Left ventricle myocardium inferior (tissue), 1 donor: ENCODE results near the gene KICS2. TPM values are rescaled to one million over a fixed set of nuclear protein-coding genes. Genes with fewer than 3 reads are reported as not detected.

Experiments used
- DNase-seq: peaks from one replicate; pipeline ENCODE4 v3.0.0-alpha.2; 2020
- H3K27ac ChIP-seq: fragments of 200-600 bp; replicated peaks from 2 replicates; pipeline ENCODE4 v1.8.0; 2021
- H3K27me3 ChIP-seq: fragments of 200-600 bp; 2 replicates; pipeline ENCODE4 v1.8.0; 2021; ENCODE audit warnings: low read depth
- H3K36me3 ChIP-seq: fragments of 200-600 bp; 2 replicates; pipeline ENCODE4 v1.8.0; 2021
- H3K4me1 ChIP-seq: fragments of 200-600 bp; 2 replicates; pipeline ENCODE4 v1.8.0; 2021
- H3K4me3 ChIP-seq: fragments of 200-600 bp; 2 replicates; pipeline ENCODE4 v1.8.0; 2021; ENCODE audit warnings: mild to moderate bottlenecking, moderate library complexity
- H3K9me3 ChIP-seq: fragments of 200-600 bp; replicated peaks from 2 replicates; pipeline ENCODE4 v1.8.0; 2021
- CTCF ChIP-seq: fragments of 200-600 bp; IDR thresholded peaks from 2 replicates; pipeline ENCODE4 v1.8.0; 2021; ENCODE audit warnings: antibody characterized with exemption, mild to moderate bottlenecking, borderline replicate concordance
- intact Hi-C: fragments of 100-400 bp; cut with micrococcal nuclease; formaldehyde crosslinking; loops from one replicate; pipeline ENCODE4 v1.11.0; 2022
- total RNA-seq: library from RNA; stranded (reverse); fragmentation: NEBNext Ultra II Directional; extraction: Animal tissue kit (Norgen Biotek cat#: 25700); gene quantifications from one replicate; pipeline ENCODE4 v1.2.1, GENCODE V29; 2021
- donor health status: DM: no; HTN: yes; CAD: no; lungs with severe emphysema.

KICS2 gene
- total RNA-seq, 1 donor from 2014 or later: 3.5 TPM

DNA sequence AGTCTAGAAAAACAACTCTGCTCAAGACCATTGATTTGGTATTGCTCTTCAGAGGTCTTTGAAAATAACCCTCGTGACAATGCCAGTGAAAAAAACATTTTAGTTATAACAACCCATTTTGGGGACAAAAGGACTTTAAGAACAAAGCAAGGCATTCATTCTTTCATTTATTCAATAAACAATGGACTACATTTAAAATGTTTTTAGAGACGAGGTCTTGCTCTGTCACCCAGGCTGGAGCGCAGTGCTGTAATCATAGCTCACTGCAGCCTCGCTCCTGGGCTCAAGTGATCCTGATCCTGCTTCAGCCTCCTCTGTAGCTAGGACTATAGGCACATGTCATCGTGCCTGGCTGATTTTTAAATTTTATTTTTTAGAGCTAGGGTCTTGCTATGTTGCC, 7.7 kb upstream of the KICS2 start:
- intact Hi-C loops: no loop called here
- H3K36me3 ChIP-seq: no peaks in the 10 kb centered on the region
- no peak for DNase-seq
- no peaks in the 10 kb centered on the region for H3K4me1 ChIP-seq
- no peaks in the 10 kb centered on the region for H3K27me3 ChIP-seq
- no peaks in the 10 kb centered on the region for H3K9me3 ChIP-seq
- no peak for TF ChIP-seq CTCF
- H3K27ac ChIP-seq: no peak overlapping the region
- H3K4me3 ChIP-seq: no peak overlapping the region

DNA sequence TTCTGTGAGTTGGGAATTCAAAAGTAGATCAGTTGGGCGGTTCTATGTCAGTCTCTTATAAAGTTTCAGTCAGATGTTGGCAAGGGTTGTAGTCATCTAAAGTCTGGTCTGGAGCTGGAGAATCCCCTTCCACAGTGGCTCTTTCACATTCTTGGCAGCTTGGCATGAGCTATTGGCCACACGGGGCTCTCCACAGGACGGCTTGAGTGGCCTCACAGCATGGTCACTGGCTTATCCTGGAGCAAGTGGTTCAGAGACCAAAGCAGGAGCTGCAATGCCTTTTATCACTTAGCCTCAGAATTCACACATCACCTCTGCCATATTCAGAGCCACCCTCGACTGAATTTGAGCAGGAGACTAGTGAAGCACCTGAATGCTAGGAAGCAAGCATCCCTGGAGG, 7.1 kb upstream of the KICS2 start:
- TF ChIP-seq CTCF: no peak
- no peaks in the 10 kb centered on the region for H3K9me3 ChIP-seq
- DNase-seq: no peak
- intact Hi-C loops: no loop called here
- no peaks in the 10 kb centered on the region for H3K27me3 ChIP-seq
- no peaks in the 10 kb centered on the region for H3K4me1 ChIP-seq
- no peaks in the 10 kb centered on the region for H3K36me3 ChIP-seq
- H3K4me3 ChIP-seq: no peak overlapping the region
- no peak overlapping the region for H3K27ac ChIP-seq

DNA sequence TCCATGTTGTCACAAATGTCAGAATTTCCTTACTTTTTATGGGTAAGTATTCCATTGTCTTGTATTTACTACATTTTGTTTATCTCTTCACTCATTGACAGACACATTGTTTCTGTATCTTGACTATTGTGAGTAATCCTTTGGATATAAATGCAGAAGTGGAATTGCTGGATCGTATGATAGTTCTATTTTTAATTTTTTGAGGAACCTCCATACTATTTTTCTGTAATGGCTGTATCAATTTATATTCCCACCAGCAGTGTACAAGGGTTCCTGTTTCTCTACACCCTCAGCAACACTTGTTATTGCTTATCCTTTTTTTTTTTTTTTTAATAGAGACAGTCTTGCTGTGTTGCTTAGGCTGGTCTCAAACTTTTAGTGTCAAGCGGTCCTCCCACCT, 3.5 kb upstream of the KICS2 start:
- Histone ChIP-seq H3K27me3 (no peaks in the 10 kb centered on the region), H3K27ac (no peak overlapping the region), H3K9me3 (no peaks in the 10 kb centered on the region), H3K4me3 (no peak overlapping the region), H3K4me1 (peaks cover 19% of the 10 kb centered on the region), H3K36me3 (no peaks in the 10 kb centered on the region)
- no peak for DNase-seq
- intact Hi-C loops: no loop called here
- no peak for TF ChIP-seq CTCF

DNA sequence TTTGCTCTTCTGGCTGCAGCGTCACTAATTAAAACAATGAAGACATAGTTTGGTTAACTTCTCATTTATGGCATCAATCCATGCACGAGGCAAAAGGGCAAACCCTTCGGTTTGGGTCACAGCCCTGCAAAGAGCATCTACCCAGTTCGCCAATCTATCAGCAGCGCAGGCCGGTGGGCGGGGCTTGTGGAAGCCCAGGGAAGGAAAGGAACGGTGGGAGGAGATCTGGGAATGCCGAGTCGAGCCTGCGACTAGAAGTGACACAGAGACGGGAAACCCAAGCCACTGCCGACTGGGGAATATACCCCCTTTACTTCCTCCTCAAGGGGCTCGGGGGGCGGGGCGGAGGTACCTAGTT, 466 bp downstream of the KICS2 start:
- peak overlapping the region; percentile 95 for H3K4me3 ChIP-seq
- no peaks in the 10 kb centered on the region for H3K27me3 ChIP-seq
- H3K4me1 ChIP-seq: peaks cover 19% of the 10 kb centered on the region
- intact Hi-C loops: no loop called here
- H3K9me3 ChIP-seq: no peaks in the 10 kb centered on the region
- no peaks in the 10 kb centered on the region for H3K36me3 ChIP-seq
- no peak for TF ChIP-seq CTCF
- peak; percentile 87 for DNase-seq
- H3K27ac ChIP-seq: peak overlapping the region; percentile 94

GRCh38 chr12:64220046-64220445, 2.0 kb downstream of the KICS2 start:
- Histone ChIP-seq H3K36me3 (peaks cover 5% of the 10 kb centered on the region), H3K27me3 (no peaks in the 10 kb centered on the region), H3K4me3 (no peak overlapping the region), H3K27ac (no peak overlapping the region), H3K4me1 (peaks cover 19% of the 10 kb centered on the region), H3K9me3 (no peaks in the 10 kb centered on the region)
- no peak for TF ChIP-seq CTCF
- DNase-seq: no peak
- intact Hi-C loops: no loop called here

DNA sequence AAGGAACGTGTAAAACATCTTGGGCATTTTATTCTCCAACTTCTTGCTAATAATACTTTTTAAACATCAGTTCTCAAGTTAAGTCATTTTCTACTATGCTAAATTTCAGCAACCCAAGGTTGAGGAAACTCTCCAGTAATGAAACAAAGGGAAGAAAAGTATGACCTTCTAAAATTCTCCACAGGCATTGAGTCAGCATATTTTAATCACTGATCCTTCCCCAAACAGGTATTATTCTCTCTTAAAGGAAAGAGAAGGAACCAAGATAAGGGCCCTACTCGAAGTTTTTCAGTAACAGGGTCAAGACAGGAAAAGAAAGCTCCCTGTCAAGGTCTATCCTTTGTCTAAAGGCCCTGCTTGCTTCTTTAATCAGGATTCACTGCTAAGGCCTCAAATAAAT, 3.0 kb downstream of the KICS2 start:
- Histone ChIP-seq H3K9me3 (no peaks in the 10 kb centered on the region), H3K27ac (no peak overlapping the region), H3K4me1 (peaks cover 19% of the 10 kb centered on the region), H3K4me3 (no peak overlapping the region), H3K27me3 (no peaks in the 10 kb centered on the region), H3K36me3 (peaks cover 13% of the 10 kb centered on the region)
- no peak for TF ChIP-seq CTCF
- intact Hi-C loops: no loop called here
- DNase-seq: no peak
